Measurements from ENCODE around the gene DTD1. TPM values are rescaled to one million over a fixed set of nuclear protein-coding genes. Genes with fewer than 3 reads are reported as not detected.
A peak's percentile ranks its signal among the peaks of the same experiment; 100 is the strongest.

The DTD1 gene
- total RNA-seq, 6 experiments from 2014 or later = 53.6 to 75.1 (median 70.6) TPM

GRCh38 chr20:18695175-18695574, 107.3 kb downstream of the DTD1 start:
- Mint-ChIP-seq H3K4me1 (ENCODE audit: low read depth) (peaks cover 9% of the 10 kb centered on the region), H3K9me3 (no peaks in the 10 kb centered on the region), H3K27ac (no peak overlapping the region), H3K27me3 (ENCODE audit: insufficient read depth) (no peaks in the 10 kb centered on the region), H3K36me3 (ENCODE audit: low read depth) (peaks cover 14% of the 10 kb centered on the region; the same call in 1 of the 2 replicates), H3K4me3 (no peak overlapping the region)
- no peak for TF ChIP-seq CTCF (IDR thresholded peaks at IDR 0.05)
- DNase-seq = no peak

- Mint-ChIP-seq H3K36me3 (ENCODE audit: low read depth) (peaks cover 14% of the 10 kb centered on the region; the same call in 1 of the 2 replicates), H3K9me3 (no peaks in the 10 kb centered on the region), H3K4me3 (no peak overlapping the region), H3K27me3 (ENCODE audit: insufficient read depth) (no peaks in the 10 kb centered on the region), H3K4me1 (ENCODE audit: low read depth) (peaks cover 27% of the 10 kb centered on the region), H3K27ac (no peak overlapping the region)
- no peak for TF ChIP-seq CTCF (IDR thresholded peaks at IDR 0.05)
- no peak for DNase-seq
These were observed 111.0 kb downstream of the DTD1 start for GRCh38 chr20:18698735-18699380.

DNA sequence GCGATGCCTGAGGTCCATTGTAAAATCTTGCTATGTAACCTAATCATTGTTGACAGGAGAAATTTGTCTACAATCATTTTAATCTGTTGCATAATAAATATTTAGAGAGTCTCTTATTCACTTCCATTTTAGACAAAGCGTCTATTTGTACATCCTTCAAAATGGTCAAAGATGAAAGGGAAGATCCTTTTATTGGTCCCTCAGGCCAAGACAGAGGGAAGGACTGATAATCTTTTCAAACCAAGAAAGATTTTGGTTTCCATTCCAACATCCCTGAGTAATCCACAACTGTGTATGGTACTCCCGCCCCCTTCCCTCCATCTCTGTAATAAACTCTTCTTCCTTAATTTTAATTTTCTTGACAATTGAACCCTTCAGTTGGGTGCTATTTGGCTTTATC, 114.1 kb downstream of the DTD1 start:
- Mint-ChIP-seq H3K4me1 (ENCODE audit: low read depth) (peaks cover 55% of the 10 kb centered on the region), H3K4me3 (no peak overlapping the region), H3K9me3 (no peaks in the 10 kb centered on the region), H3K27ac (no peak overlapping the region), H3K27me3 (ENCODE audit: insufficient read depth) (no peaks in the 10 kb centered on the region), H3K36me3 (ENCODE audit: low read depth) (peaks cover 14% of the 10 kb centered on the region; the same call in 1 of the 2 replicates)
- DNase-seq = no peak
- no peak for TF ChIP-seq CTCF (IDR thresholded peaks at IDR 0.05)

DNA sequence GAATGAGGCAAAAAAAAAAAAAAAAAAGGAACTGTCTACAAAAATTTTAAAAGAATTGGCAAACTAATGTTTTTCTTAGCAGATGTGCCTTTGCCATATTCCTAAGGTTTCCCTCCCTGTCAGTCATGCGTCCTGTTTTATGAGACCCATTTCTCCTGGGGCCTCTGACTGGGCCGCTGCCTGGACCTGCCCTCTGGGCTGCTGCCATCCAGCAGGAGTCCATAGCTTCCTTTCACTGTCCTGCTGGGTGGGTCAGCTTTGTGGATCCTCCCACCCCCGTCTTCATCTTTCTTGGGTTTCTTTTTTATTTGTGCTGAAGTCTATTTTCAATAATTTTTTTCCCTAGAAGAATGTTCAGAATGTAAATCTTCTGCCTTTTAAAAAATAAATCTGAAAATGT, 114.9 kb downstream of the DTD1 start:
- TF ChIP-seq CTCF (IDR thresholded peaks at IDR 0.05) = no peak
- Mint-ChIP-seq H3K9me3 (no peaks in the 10 kb centered on the region), H3K4me1 (ENCODE audit: low read depth) (peaks cover 62% of the 10 kb centered on the region), H3K27ac (no peak overlapping the region), H3K27me3 (ENCODE audit: insufficient read depth) (no peaks in the 10 kb centered on the region), H3K4me3 (no peak overlapping the region), H3K36me3 (ENCODE audit: low read depth) (peaks cover 18% of the 10 kb centered on the region; the same call in 1 of the 2 replicates)
- DNase-seq = no peak

- H3K36me3 Mint-ChIP-seq (ENCODE audit: low read depth) = 0 out of 2 replicates have a peak, but pooled peaks cover 5% of the 10 kb centered on the region
- H3K4me1 Mint-ChIP-seq (ENCODE audit: low read depth) = peaks cover 64% of the 10 kb centered on the region
- H3K27ac Mint-ChIP-seq = peak overlapping the region; percentile 93
- peak; percentile 92 for DNase-seq
- peak overlapping the region; percentile 33 for H3K4me3 Mint-ChIP-seq
- TF ChIP-seq CTCF (IDR thresholded peaks at IDR 0.05) = no peak
- H3K27me3 Mint-ChIP-seq (ENCODE audit: insufficient read depth) = no peaks in the 10 kb centered on the region
- no peaks in the 10 kb centered on the region for H3K9me3 Mint-ChIP-seq
These were observed 117.6 kb downstream of the DTD1 start for GRCh38 chr20:18705490-18705889.

Measured in HFFc6 (cell line).